Panc1 (cell line): Measurements from ENCODE around the gene GALNTL6. TPM values are rescaled to one million over a fixed set of nuclear protein-coding genes. Genes with fewer than 3 reads are reported as not detected.

ENCODE experiments used
- ATAC-seq: fragments of 200-7000 bp; cut with Tn5 transposase; 2 replicates; pipeline ENCODE4 v1.9.1; 2020; ENCODE audit warnings: mild to moderate bottlenecking, moderate library complexity
- BruUV-seq: library from RNA; stranded (reverse); fragments of 400-500 nt; replicated peaks from 2 replicates; lab custom pipeline; 2021; lab: Mats Ljungman, UMichigan
- CTCF ChIA-PET: fragments of 300-600 bp; sonication (Branson Sonifier 250); formaldehyde crosslinking; loops from one replicate; lab custom pipeline; 2022; ENCODE audit warnings: antibody characterized with exemption; lab: Charles Lee
- POLR2A ChIA-PET: fragments of 300-600 bp; sonication (Branson Sonifier 250); formaldehyde crosslinking; loops from one replicate; lab custom pipeline; 2022; ENCODE audit warnings: antibody characterized with exemption; lab: Charles Lee
- DNase-seq: peaks from one replicate; pipeline ENCODE4 v3.0.0-alpha.2; 2010; ENCODE audit warnings: low read depth, low spot score
- H3K27ac ChIP-seq: 2 replicates; pipeline ENCODE4 v1.5.1; 2011; ENCODE audit warnings: mild to moderate bottlenecking, low read length, inconsistent platforms
- H3K27me3 ChIP-seq: fragments of 200-500 bp; sonication (Bioruptor generic); 2 replicates; pipeline ENCODE4 v1.6.0; 2014; ENCODE audit warnings: low read length, inconsistent platforms; ENCODE audit not compliant: control insufficient read depth, insufficient read depth
- H3K36me3 ChIP-seq: fragments of 200-500 bp; sonication (Bioruptor generic); 2 replicates; pipeline ENCODE4 v1.5.1; 2014; ENCODE audit warnings: inconsistent platforms, mild to moderate bottlenecking, low read length, moderate library complexity; ENCODE audit not compliant: control insufficient read depth, insufficient read depth
- H3K4me1 ChIP-seq: 2 replicates; pipeline ENCODE4 v1.5.1; 2011; ENCODE audit warnings: inconsistent platforms, mild to moderate bottlenecking, low read length, moderate library complexity; ENCODE audit not compliant: control insufficient read depth, insufficient read depth
- H3K4me3 ChIP-seq, 2 experiments: 2 replicates each; pipeline ENCODE4 v1.5.1; 2011 to 2012; ENCODE audit warnings: low read depth in 2 of 2, low read length in 2 of 2, mild to moderate bottlenecking in 2 of 2, inconsistent platforms in 1 of 2, moderate library complexity in 1 of 2
- H3K9me3 ChIP-seq: fragments of 200-500 bp; sonication (Bioruptor generic); 2 replicates; pipeline ENCODE4 v1.5.1; 2014; ENCODE audit warnings: low read depth, mild to moderate bottlenecking, inconsistent platforms, low read length, moderate library complexity; ENCODE audit not compliant: control insufficient read depth, insufficient read depth
- CTCF ChIP-seq: fragments of 450-650 bp; IDR thresholded peaks from 2 replicates; pipeline ENCODE4 v1.5.1; 2017; ENCODE audit warnings: mild to moderate bottlenecking
- POLR2AphosphoS5 ChIP-seq: IDR thresholded peaks from 2 replicates; pipeline ENCODE4 v1.6.1; 2012; ENCODE audit warnings: mild to moderate bottlenecking, low read depth, low read length, moderate library complexity
- REST ChIP-seq, 2 experiments: IDR thresholded peaks; 2 replicates each; pipeline ENCODE4 v1.6.1; 2011 to 2012; ENCODE audit warnings: low read depth in 2 of 2, control low read depth in 1 of 2, low read length in 1 of 2, mild to moderate bottlenecking in 1 of 2, moderate library complexity in 1 of 2; ENCODE audit not compliant: insufficient read depth in 1 of 2
- SIN3A ChIP-seq: IDR thresholded peaks from 2 replicates; pipeline ENCODE4 v1.6.1; 2012; ENCODE audit warnings: low read depth, mild to moderate bottlenecking, low read length, moderate library complexity, borderline replicate concordance; ENCODE audit not compliant: insufficient read depth
- TCF7L2 ChIP-seq: IDR thresholded peaks from 2 replicates; pipeline ENCODE4 v1.6.1; 2011; ENCODE audit warnings: mild to moderate bottlenecking, low read depth, low read length, inconsistent platforms
- in situ Hi-C: cut with HindIII; loops from 2 replicates; pipeline ENCODE4 v1.10.0; 2016; ENCODE audit warnings: low sequenced_read_pairs, low pct_unique_long_range_greater_than_20kb
- intact Hi-C: fragments of 100-400 bp; cut with micrococcal nuclease; formaldehyde crosslinking; loops from one replicate; pipeline ENCODE4 v1.10.0; 2022; ENCODE audit not compliant: unreplicated experiment
- total RNA-seq: library from RNA; stranded (reverse); gene quantifications from one replicate; pipeline ENCODE4 v1.2.1, GENCODE V29; 2021; ENCODE audit not compliant: unreplicated experiment

The GALNTL6 gene
- total RNA-seq, 1 experiment from 2014 or later, result not detected

GRCh38 chr4:172819353-172819752 lies 1006.1 kb downstream of the GALNTL6 start:
- DNase-seq (no peak), ATAC-seq (no peak)
- H3K4me3 ChIP-seq, result no peak overlapping the region
- no peak overlapping the region for H3K27ac ChIP-seq
- H3K36me3 ChIP-seq, result no peaks in the 10 kb centered on the region
- no peaks in the 10 kb centered on the region for H3K4me1 ChIP-seq
- intact Hi-C loops (no loop called here), in situ Hi-C loops (no loop called here)
- TF ChIP-seq POLR2AphosphoS5 (no peak), REST (IDR thresholded peaks at IDR 0.05; ENCODE audit: insufficient read depth in 1 of 2, low read depth in 2 of 2, low read length in 1 of 2) (no peak), SIN3A (no peak), TCF7L2 (no peak)
- no peaks in the 10 kb centered on the region; the same call in 1 of the 2 replicates for H3K27me3 ChIP-seq
- BruUV-seq, result no TSS peak
- no peaks in the 10 kb centered on the region for H3K9me3 ChIP-seq
- POLR2A ChIA-PET, result no interaction called here
- CTCF ChIA-PET, result no interaction called here

- Histone ChIP-seq H3K36me3 (no peaks in the 10 kb centered on the region), H3K9me3 (no peaks in the 10 kb centered on the region), H3K27me3 (no peaks in the 10 kb centered on the region), H3K27ac (no peak overlapping the region), H3K4me3 (no peak overlapping the region), H3K4me1 (no peaks in the 10 kb centered on the region)
- intact Hi-C loops, result loop anchor here (10.0 kb wide), 1 partner anchor 598 kb away; no protein-coding TSS in a partner anchor
- TF ChIP-seq TCF7L2 (no peak), CTCF (no peak), REST (IDR thresholded peaks at IDR 0.05; ENCODE audit: insufficient read depth in 1 of 2, low read depth in 2 of 2, low read length in 1 of 2) (no peak), SIN3A (no peak), POLR2AphosphoS5 (no peak)
- no TSS peak for BruUV-seq
- ChIA-PET POLR2A (no interaction called here), CTCF (no interaction called here)
- DNase-seq (no peak), ATAC-seq (no peak)
- in situ Hi-C loops, result no loop called here
These were observed 1009.1 kb downstream of the GALNTL6 start for GRCh38 chr4:172822331-172822730.
